B cell (primary cell): ENCODE data around the gene TTC27.

Source experiments
- EZH2 ChIP-seq: IDR thresholded peaks from 2 replicates; pipeline ENCODE4 v1.6.1; 2012; ENCODE audit warnings: borderline replicate concordance, low read depth, mild to moderate bottlenecking, moderate library complexity, low read length; ENCODE audit not compliant: insufficient read depth, poor library complexity, severe bottlenecking
- TF ChIP-seq, protein P1 (sequence below): fragments of 200-600 bp; IDR thresholded peaks from one replicate; pipeline ENCODE4 v1.8.0; 2022; ENCODE audit warnings: antibody characterized with exemption, mild to moderate bottlenecking

GRCh38 chr2:32832821-32833220, 205.0 kb downstream of the TTC27 start:
- TF ChIP-seq, protein P1, sequence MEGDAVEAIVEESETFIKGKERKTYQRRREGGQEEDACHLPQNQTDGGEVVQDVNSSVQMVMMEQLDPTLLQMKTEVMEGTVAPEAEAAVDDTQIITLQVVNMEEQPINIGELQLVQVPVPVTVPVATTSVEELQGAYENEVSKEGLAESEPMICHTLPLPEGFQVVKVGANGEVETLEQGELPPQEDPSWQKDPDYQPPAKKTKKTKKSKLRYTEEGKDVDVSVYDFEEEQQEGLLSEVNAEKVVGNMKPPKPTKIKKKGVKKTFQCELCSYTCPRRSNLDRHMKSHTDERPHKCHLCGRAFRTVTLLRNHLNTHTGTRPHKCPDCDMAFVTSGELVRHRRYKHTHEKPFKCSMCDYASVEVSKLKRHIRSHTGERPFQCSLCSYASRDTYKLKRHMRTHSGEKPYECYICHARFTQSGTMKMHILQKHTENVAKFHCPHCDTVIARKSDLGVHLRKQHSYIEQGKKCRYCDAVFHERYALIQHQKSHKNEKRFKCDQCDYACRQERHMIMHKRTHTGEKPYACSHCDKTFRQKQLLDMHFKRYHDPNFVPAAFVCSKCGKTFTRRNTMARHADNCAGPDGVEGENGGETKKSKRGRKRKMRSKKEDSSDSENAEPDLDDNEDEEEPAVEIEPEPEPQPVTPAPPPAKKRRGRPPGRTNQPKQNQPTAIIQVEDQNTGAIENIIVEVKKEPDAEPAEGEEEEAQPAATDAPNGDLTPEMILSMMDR, result no peak
- no peak for TF ChIP-seq EZH2
